Measurements from ENCODE around the gene PRSS36. TPM values are rescaled to one million over a fixed set of nuclear protein-coding genes. Genes with fewer than 3 reads are reported as not detected.

Gene PRSS36
- total RNA-seq, 1 experiment from 2014 or later: 1.6 TPM

DNA sequence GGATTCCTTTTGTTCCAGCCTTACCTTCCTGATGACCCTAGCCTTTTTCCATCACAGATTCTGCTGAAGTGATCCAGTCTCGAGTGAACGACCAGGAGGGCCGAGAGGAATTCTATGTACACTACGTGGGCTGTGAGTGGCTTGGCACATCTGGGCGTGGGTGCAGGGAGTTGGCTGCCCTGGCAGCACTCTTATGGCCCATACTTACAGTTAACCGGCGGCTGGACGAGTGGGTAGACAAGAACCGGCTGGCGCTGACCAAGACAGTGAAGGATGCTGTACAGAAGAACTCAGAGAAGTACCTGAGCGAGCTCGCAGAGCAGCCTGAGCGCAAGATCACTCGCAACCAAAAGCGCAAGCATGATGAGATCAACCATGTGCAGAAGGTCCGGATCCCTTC lies 29.7 kb downstream of the PRSS36 start:
- Mint-ChIP-seq H3K36me3 (ENCODE audit: insufficient read depth, unreplicated experiment) (peaks cover 60% of the 10 kb centered on the region), H3K27me3 (ENCODE audit: insufficient read depth, unreplicated experiment) (no peaks in the 10 kb centered on the region), H3K9me3 (ENCODE audit: unreplicated experiment) (no peaks in the 10 kb centered on the region), H3K27ac (ENCODE audit: unreplicated experiment) (no peak overlapping the region), H3K4me1 (ENCODE audit: low read depth, unreplicated experiment) (peaks cover 10% of the 10 kb centered on the region), H3K4me3 (ENCODE audit: unreplicated experiment) (no peak overlapping the region)
- CTCF ChIA-PET: no interaction called here
- intact Hi-C loops (cut with micrococcal nuclease; ENCODE audit: unreplicated experiment): no loop called here
- POLR2A ChIA-PET: no interaction called here
- no TSS peak for BruUV-seq (replicated peaks)
- Histone ChIP-seq H3K27me3 (replicated peaks; ENCODE audit: control insufficient read depth, insufficient read depth, low read length) (no peaks in the 10 kb centered on the region), H3K4me1 (no peaks in the 10 kb centered on the region), H3K9me3 (no peaks in the 10 kb centered on the region), H3K36me3 (ENCODE audit: control insufficient read depth, insufficient read depth, low read length) (peaks cover 5% of the 10 kb centered on the region), H3K4me3 (ENCODE audit: low read depth, low read length) (no peak overlapping the region)
- no peak for DNase-seq
- TF ChIP-seq, protein P1, sequence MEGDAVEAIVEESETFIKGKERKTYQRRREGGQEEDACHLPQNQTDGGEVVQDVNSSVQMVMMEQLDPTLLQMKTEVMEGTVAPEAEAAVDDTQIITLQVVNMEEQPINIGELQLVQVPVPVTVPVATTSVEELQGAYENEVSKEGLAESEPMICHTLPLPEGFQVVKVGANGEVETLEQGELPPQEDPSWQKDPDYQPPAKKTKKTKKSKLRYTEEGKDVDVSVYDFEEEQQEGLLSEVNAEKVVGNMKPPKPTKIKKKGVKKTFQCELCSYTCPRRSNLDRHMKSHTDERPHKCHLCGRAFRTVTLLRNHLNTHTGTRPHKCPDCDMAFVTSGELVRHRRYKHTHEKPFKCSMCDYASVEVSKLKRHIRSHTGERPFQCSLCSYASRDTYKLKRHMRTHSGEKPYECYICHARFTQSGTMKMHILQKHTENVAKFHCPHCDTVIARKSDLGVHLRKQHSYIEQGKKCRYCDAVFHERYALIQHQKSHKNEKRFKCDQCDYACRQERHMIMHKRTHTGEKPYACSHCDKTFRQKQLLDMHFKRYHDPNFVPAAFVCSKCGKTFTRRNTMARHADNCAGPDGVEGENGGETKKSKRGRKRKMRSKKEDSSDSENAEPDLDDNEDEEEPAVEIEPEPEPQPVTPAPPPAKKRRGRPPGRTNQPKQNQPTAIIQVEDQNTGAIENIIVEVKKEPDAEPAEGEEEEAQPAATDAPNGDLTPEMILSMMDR (IDR thresholded peaks at IDR 0.05; ENCODE audit: insufficient read depth in 1 of 2, low read depth in 1 of 2, low read length in 1 of 2, severe bottlenecking in 1 of 2, unreplicated experiment in 1 of 2): no peak

GRCh38 chr16:31118223-31119155 lies 31.4 kb downstream of the PRSS36 start:
- Histone ChIP-seq H3K4me1 (peaks cover 13% of the 10 kb centered on the region), H3K27me3 (replicated peaks; ENCODE audit: control insufficient read depth, insufficient read depth, low read length) (no peaks in the 10 kb centered on the region), H3K9me3 (no peaks in the 10 kb centered on the region), H3K36me3 (ENCODE audit: control insufficient read depth, insufficient read depth, low read length) (peaks cover 5% of the 10 kb centered on the region), H3K4me3 (ENCODE audit: low read depth, low read length) (peak overlapping the region; percentile 55)
- Mint-ChIP-seq H3K36me3 (ENCODE audit: insufficient read depth, unreplicated experiment) (peaks cover 54% of the 10 kb centered on the region), H3K27me3 (ENCODE audit: insufficient read depth, unreplicated experiment) (no peaks in the 10 kb centered on the region), H3K9me3 (ENCODE audit: unreplicated experiment) (no peaks in the 10 kb centered on the region), H3K27ac (ENCODE audit: unreplicated experiment) (peak overlapping the region; percentile 88), H3K4me1 (ENCODE audit: low read depth, unreplicated experiment) (peaks cover 15% of the 10 kb centered on the region), H3K4me3 (ENCODE audit: unreplicated experiment) (peak overlapping the region; percentile 88)
- intact Hi-C loops (cut with micrococcal nuclease; ENCODE audit: unreplicated experiment): no loop called here
- TF ChIP-seq, protein P1 (IDR thresholded peaks at IDR 0.05; ENCODE audit: insufficient read depth in 1 of 2, low read depth in 1 of 2, low read length in 1 of 2, severe bottlenecking in 1 of 2, unreplicated experiment in 1 of 2): no peak
- BruUV-seq (replicated peaks): TSS peak; percentile 34
- DNase-seq: no peak
- CTCF ChIA-PET: interaction anchor here (1.0 to 1.7 kb wide), 4 partner anchors 13 to 134 kb away, joined by 6 to 43 read pairs (median 10); partner anchors contain the start of genes HSD3B7 and PRSS8
- POLR2A ChIA-PET: interaction anchor here (0.5 to 1.7 kb wide), 12 partner anchors 9 to 755 kb away, joined by 3 to 61 read pairs (median 21); partner anchors contain the start of genes ARMC5, FUS, PRSS8 and STX4

GRCh38 chr16:31117384-31118222 lies 32.3 kb downstream of the PRSS36 start, which contains the start of gene KAT8:
Gene KAT8 (plus strand): TSS chr16:31117664. CDS start chr16:31117682, 18 bp downstream.
- peaks cover 5% of the 10 kb centered on the region for H3K36me3 ChIP-seq (ENCODE audit: control insufficient read depth, insufficient read depth, low read length)
- peaks cover 16% of the 10 kb centered on the region for H3K4me1 Mint-ChIP-seq (ENCODE audit: low read depth, unreplicated experiment)
- H3K9me3 ChIP-seq: no peaks in the 10 kb centered on the region
- peak within 1 kb of the TSS; percentile 55 for H3K4me3 ChIP-seq (ENCODE audit: low read depth, low read length)
- ChIA-PET CTCF (interaction anchor here (0.6 to 1.7 kb wide), 11 partner anchors 9 to 266 kb away, joined by 3 to 43 read pairs (median 4); partner anchors contain the start of genes HSD3B7, PRSS8, ZNF646 and ZNF668), POLR2A (interaction anchor here (0.5 to 1.7 kb wide), 20 partner anchors 10 to 756 kb away, joined by 3 to 61 read pairs (median 6); partner anchors contain the start of genes ARMC5, FUS, PRSS8 and STX4)
- H3K4me1 ChIP-seq: peaks cover 16% of the 10 kb centered on the region
- H3K27me3 ChIP-seq (replicated peaks; ENCODE audit: control insufficient read depth, insufficient read depth, low read length): no peaks in the 10 kb centered on the region
- intact Hi-C loops (cut with micrococcal nuclease; ENCODE audit: unreplicated experiment): loop anchor here (1.0 kb wide), 3 partner anchors 14 to 25 kb away; partner anchors contain the start of gene PRSS8
- H3K27me3 Mint-ChIP-seq (ENCODE audit: insufficient read depth, unreplicated experiment): no peaks in the 10 kb centered on the region
- DNase-seq: peak; percentile 97
- BruUV-seq (replicated peaks): TSS peak; percentile 86
- peaks cover 54% of the 10 kb centered on the region for H3K36me3 Mint-ChIP-seq (ENCODE audit: insufficient read depth, unreplicated experiment)
- peak within 1 kb of the TSS; percentile 88 for H3K27ac Mint-ChIP-seq (ENCODE audit: unreplicated experiment)
- peak within 1 kb of the TSS; percentile 88 for H3K4me3 Mint-ChIP-seq (ENCODE audit: unreplicated experiment)
- no peaks in the 10 kb centered on the region for H3K9me3 Mint-ChIP-seq (ENCODE audit: unreplicated experiment)
- TF ChIP-seq, protein P1 (IDR thresholded peaks at IDR 0.05; ENCODE audit: insufficient read depth in 1 of 2, low read depth in 1 of 2, low read length in 1 of 2, severe bottlenecking in 1 of 2, unreplicated experiment in 1 of 2): no peak

Measured in Caco-2 (cell line).